K562 (cell line): Measurements from ENCODE around the gene ASRGL1. TPM values are rescaled to one million over a fixed set of nuclear protein-coding genes. Genes with fewer than 3 reads are reported as not detected.

ENCODE experiments used
- ATAC-seq: fragments of 200-7000 bp; cut with Tn5 transposase; 3 replicates; pipeline ENCODE4 v1.9.1; 2020; ENCODE audit warnings: moderate library complexity
- BruUV-seq: library from RNA; stranded (reverse); fragments of 400-500 nt; replicated peaks from 2 replicates; lab custom pipeline; 2021; lab: Mats Ljungman, UMichigan
- CTCF ChIA-PET: fragments of 300-600 bp; formaldehyde crosslinking; extraction: SDS; loops from one replicate; lab custom pipeline; 2021; ENCODE audit warnings: low intra/inter-chr PET ratio; lab: Yijun Ruan, JAX
- POLR2A ChIA-PET: fragments of 300-600, 350-650 bp; sonication (Branson Sonifier 250); formaldehyde crosslinking; extraction: SDS; loops from one replicate; lab custom pipeline; 2021; ENCODE audit warnings: antibody characterized with exemption, inconsistent platforms; lab: Yijun Ruan, JAX
- DNase-seq, 4 experiments: peaks; one replicate each; pipeline versions ENCODE4 v3.0.0 to v3.0.0-alpha.2; 2011 to 2018; ENCODE audit warnings: low spot score in 3 of 4, mixed read lengths in 3 of 4; ENCODE audit errors: extremely low read depth in 1 of 4
- FAIRE-seq: peaks from 2 replicates; lab custom pipeline; 2011; peaks lifted over from hg19 to GRCh38; lab: Jason Lieb, UNC
- H2AFZ ChIP-seq: 2 replicates; pipeline ENCODE4 v1.6.0; 2011; ENCODE audit warnings: low read depth, low read length, control low read depth, inconsistent platforms
- H3K27ac ChIP-seq: fragments of 200-600 bp; 3 replicates; pipeline ENCODE4 v1.8.0; 2011; ENCODE audit warnings: low read depth, mild to moderate bottlenecking, control low read depth, inconsistent platforms, low read length, moderate library complexity, mixed read lengths; ENCODE audit errors: extremely low read depth
- H3K27me3 ChIP-seq, 2 experiments: fragments of 300-600 bp in 1 of 2; 2 replicates in 1 of 2; 3 replicates in 1 of 2; pipeline versions ENCODE4 v1.6.0 to v1.8.0; 2011; ENCODE audit warnings: inconsistent platforms in 2 of 2, low read length in 2 of 2, mild to moderate bottlenecking in 1 of 2, mixed read lengths in 1 of 2, moderate library complexity in 1 of 2; ENCODE audit not compliant: control insufficient read depth in 2 of 2, insufficient read depth in 2 of 2
- H3K36me3 ChIP-seq: fragments of 300-600 bp; 3 replicates; pipeline ENCODE4 v1.8.0; 2011; ENCODE audit warnings: mild to moderate bottlenecking, low read length, inconsistent platforms; ENCODE audit not compliant: control insufficient read depth, insufficient read depth
- H3K4me1 ChIP-seq, 2 experiments: fragments of 200-600 bp in 1 of 2; replicated peaks in 1 of 2; 2 replicates in 1 of 2; 3 replicates in 1 of 2; pipeline versions ENCODE4 v1.5.1 to v1.8.0; 2011; ENCODE audit warnings: inconsistent platforms in 2 of 2, low read length in 2 of 2, mild to moderate bottlenecking in 1 of 2, mixed read lengths in 1 of 2, moderate library complexity in 1 of 2; ENCODE audit not compliant: control insufficient read depth in 2 of 2, insufficient read depth in 2 of 2
- H3K4me2 ChIP-seq: 2 replicates; pipeline ENCODE4 v1.6.1; 2011; ENCODE audit warnings: low read length, control low read depth, inconsistent platforms, mixed read lengths; ENCODE audit not compliant: insufficient read depth
- H3K4me3 ChIP-seq: fragments of 200-600 bp; sonication (generic), shearing (Covaris generic); 2 replicates; pipeline ENCODE4 v1.5.1; 2016; ENCODE audit warnings: control low read depth, inconsistent platforms
- H3K79me2 ChIP-seq: fragments of 200-600 bp; 3 replicates; pipeline ENCODE4 v1.8.0; 2011; ENCODE audit warnings: low read length, inconsistent platforms; ENCODE audit not compliant: control insufficient read depth, insufficient read depth
- H3K9ac ChIP-seq, 2 experiments: 2 replicates each; pipeline versions ENCODE4 v1.6.0 to v1.6.1; 2011; ENCODE audit warnings: low read depth in 2 of 2, low read length in 2 of 2, control low read depth in 1 of 2, inconsistent platforms in 1 of 2, mild to moderate bottlenecking in 1 of 2, mixed read lengths in 1 of 2; ENCODE audit not compliant: insufficient read depth in 1 of 2
- H3K9me1 ChIP-seq: one replicate; pipeline ENCODE4 v1.6.0; 2011; ENCODE audit warnings: inconsistent platforms, mild to moderate bottlenecking, low read length, moderate library complexity; ENCODE audit not compliant: control insufficient read depth, insufficient read depth
- H3K9me3 ChIP-seq: replicated peaks from 2 replicates; pipeline ENCODE4 v1.5.1; 2011; ENCODE audit warnings: low read depth, low read length, inconsistent platforms; ENCODE audit not compliant: control insufficient read depth, insufficient read depth
- H4K20me1 ChIP-seq: replicated peaks from 2 replicates; pipeline ENCODE4 v1.6.1; 2011; ENCODE audit warnings: low read length, inconsistent platforms, mixed read lengths; ENCODE audit not compliant: control insufficient read depth, insufficient read depth
- PTTG1 ChIP-seq: fragments of 450-650 bp; IDR thresholded peaks from 2 replicates; pipeline ENCODE4 v1.6.1; 2016; ENCODE audit warnings: low read depth, mild to moderate bottlenecking, missing genetic modification characterization, missing compliant biosample characterization
- WGBS: fragments of 100-300 bp; shearing (Covaris generic); methylation state at CpG from one replicate; pipeline ENCODE4 v1.1.6; 2016; ENCODE audit warnings: low coverage, mixed read lengths; ENCODE audit not compliant: insufficient coverage; ENCODE audit errors: missing lambda C conversion rate; 5-methylcytosine and 5-hydroxymethylcytosine counted together
- in situ Hi-C: fragments of 300-500 bp; cut with MboI; formaldehyde crosslinking; loops from 4 replicates; pipeline ENCODE4 v1.15.0; 2018; ENCODE audit warnings: inconsistent platforms, mixed read lengths
- intact Hi-C: fragments of 100-400 bp; cut with micrococcal nuclease; formaldehyde crosslinking; loops from 2 replicates; pipeline ENCODE4 v1.14.2; 2022
- polyA plus RNA-seq, 8 experiments: library from polyadenylated mRNA; depleted of rRNA in 4 of 8; stranded (reverse) in 5 of 8; unstranded in 3 of 8; fragments of >200 nt; fragmentation: Nextera tagmentation in 2 of 8; fragmentation: Illumina TruSeq in 1 of 8; extraction: Ambion mirVana in 2 of 8; extraction: Trizol in 1 of 8; gene quantifications; 2 replicates each; pipeline versions ENCODE4 v1.2.1 to v1.2.3, GENCODE V29; 2011 to 2014; ENCODE audit warnings: inconsistent platforms in 1 of 8, missing spikeins in 1 of 8
- total RNA-seq, 7 experiments: library from RNA; depleted of rRNA in 6 of 7; stranded (reverse); fragments of >200 nt in 6 of 7; fragmentation: Illumina TruSeq in 2 of 7; extraction: Trizol in 2 of 7; gene quantifications; 2 replicates each; pipeline versions ENCODE4 v1.2.1 to v1.2.3, GENCODE V29; 2011 to 2021; ENCODE audit warnings: low replicate concordance in 1 of 7
- TF ChIP-seq, protein P1 (sequence below): fragments of 450-650 bp; IDR thresholded peaks from 2 replicates; pipeline ENCODE4 v1.6.1; 2017; ENCODE audit warnings: antibody characterized with exemption, mild to moderate bottlenecking

ASRGL1 gene
- total and polyA plus RNA-seq, 9 of the 15 experiments (the other 6 are each of a cell fraction or from before 2014, with no cell fraction given): 3.1 to 23.0 (median 11.2) TPM

DNA sequence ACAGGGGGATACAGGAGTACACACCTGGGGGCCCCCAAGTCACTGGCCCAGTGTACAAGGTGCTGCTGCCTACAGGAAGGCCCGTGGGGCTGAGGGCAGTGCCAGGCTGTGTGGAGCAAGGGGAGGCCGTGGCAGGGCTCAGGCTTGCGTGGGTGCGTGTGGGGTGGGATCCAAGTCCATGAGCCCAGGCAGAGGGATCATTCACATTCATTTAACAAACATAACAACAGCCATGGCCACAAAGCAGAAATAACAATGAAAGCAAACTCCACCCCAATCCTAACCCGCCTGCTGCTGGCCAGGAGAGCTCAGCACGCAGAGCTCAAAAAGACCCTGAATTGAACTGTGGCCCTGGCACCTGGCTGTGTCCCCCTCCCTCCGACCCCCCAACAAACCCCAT is 64.6 kb downstream of the ASRGL1 start:
- Histone ChIP-seq H3K27ac (no peak overlapping the region), H3K27me3 (no peaks in the 10 kb centered on the region), H3K36me3 (no peaks in the 10 kb centered on the region), H3K79me2 (no peaks in the 10 kb centered on the region), H3K4me2 (no peak overlapping the region), H3K9me3 (no peaks in the 10 kb centered on the region), H3K4me3 (no peak overlapping the region), H3K9ac (peak overlapping the region in 1 of 2 experiments; percentile 63; a peak in 2 of 4 replicates), H4K20me1 (no peaks in the 10 kb centered on the region), H3K4me1 (peaks cover 36 to 56% of the 10 kb centered on the region in 2 experiments), H3K9me1 (no peaks in the 10 kb centered on the region), H2AFZ (peak overlapping the region; percentile 75)
- in situ Hi-C loops: no loop called here
- intact Hi-C loops: no loop called here
- no peak for DNase-seq
- peak; percentile 49 for FAIRE-seq
- WGBS: 77% methylated on average over 6 of the region's 7 CpGs
- ATAC-seq: no peak
- no peak for TF ChIP-seq PTTG1 (tag)
- TF ChIP-seq, protein P1, sequence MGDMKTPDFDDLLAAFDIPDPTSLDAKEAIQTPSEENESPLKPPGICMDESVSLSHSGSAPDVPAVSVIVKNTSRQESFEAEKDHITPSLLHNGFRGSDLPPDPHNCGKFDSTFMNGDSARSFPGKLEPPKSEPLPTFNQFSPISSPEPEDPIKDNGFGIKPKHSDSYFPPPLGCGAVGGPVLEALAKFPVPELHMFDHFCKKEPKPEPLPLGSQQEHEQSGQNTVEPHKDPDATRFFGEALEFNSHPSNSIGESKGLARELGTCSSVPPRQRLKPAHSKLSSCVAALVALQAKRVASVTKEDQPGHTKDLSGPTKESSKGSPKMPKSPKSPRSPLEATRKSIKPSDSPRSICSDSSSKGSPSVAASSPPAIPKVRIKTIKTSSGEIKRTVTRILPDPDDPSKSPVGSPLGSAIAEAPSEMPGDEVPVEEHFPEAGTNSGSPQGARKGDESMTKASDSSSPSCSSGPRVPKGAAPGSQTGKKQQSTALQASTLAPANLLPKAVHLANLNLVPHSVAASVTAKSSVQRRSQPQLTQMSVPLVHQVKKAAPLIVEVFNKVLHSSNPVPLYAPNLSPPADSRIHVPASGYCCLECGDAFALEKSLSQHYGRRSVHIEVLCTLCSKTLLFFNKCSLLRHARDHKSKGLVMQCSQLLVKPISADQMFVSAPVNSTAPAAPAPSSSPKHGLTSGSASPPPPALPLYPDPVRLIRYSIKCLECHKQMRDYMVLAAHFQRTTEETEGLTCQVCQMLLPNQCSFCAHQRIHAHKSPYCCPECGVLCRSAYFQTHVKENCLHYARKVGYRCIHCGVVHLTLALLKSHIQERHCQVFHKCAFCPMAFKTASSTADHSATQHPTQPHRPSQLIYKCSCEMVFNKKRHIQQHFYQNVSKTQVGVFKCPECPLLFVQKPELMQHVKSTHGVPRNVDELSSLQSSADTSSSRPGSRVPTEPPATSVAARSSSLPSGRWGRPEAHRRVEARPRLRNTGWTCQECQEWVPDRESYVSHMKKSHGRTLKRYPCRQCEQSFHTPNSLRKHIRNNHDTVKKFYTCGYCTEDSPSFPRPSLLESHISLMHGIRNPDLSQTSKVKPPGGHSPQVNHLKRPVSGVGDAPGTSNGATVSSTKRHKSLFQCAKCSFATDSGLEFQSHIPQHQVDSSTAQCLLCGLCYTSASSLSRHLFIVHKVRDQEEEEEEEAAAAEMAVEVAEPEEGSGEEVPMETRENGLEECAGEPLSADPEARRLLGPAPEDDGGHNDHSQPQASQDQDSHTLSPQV: 0 out of 2 replicates have a peak, but pooled peaks have one; percentile 4
- POLR2A ChIA-PET: interaction anchor here (0.6 to 0.9 kb wide), 4 partner anchors 9 to 270 kb away, joined by 3 to 5 read pairs (median 4); partner anchors contain the start of gene UQCC3
- CTCF ChIA-PET: no interaction called here
- BruUV-seq: no TSS peak
